Glutamatergic neuron (in vitro differentiated cells): ENCODE results near the gene PRPF31. TPM values are rescaled to one million over a fixed set of nuclear protein-coding genes. Genes with fewer than 3 reads are reported as not detected.

Source experiments
- DNase-seq: peaks from one replicate; pipeline ENCODE4 v3.0.0; 2022
- H3K27ac Mint-ChIP-seq: one replicate; pipeline ENCODE4 v1.8.0; 2020; ENCODE audit warnings: mild to moderate bottlenecking, mixed read lengths, inconsistent platforms; ENCODE audit not compliant: unreplicated experiment
- H3K27me3 Mint-ChIP-seq: one replicate; pipeline ENCODE4 v1.8.0; 2020; ENCODE audit warnings: mild to moderate bottlenecking, moderate library complexity, mixed read lengths, inconsistent platforms; ENCODE audit not compliant: unreplicated experiment
- H3K36me3 Mint-ChIP-seq: one replicate; pipeline ENCODE4 v1.8.0; 2020; ENCODE audit warnings: mild to moderate bottlenecking, mixed read lengths, inconsistent platforms; ENCODE audit not compliant: unreplicated experiment
- H3K4me1 Mint-ChIP-seq: one replicate; pipeline ENCODE4 v1.8.0; 2020; ENCODE audit warnings: mild to moderate bottlenecking, low read depth, mixed read lengths, inconsistent platforms; ENCODE audit not compliant: unreplicated experiment
- H3K4me3 Mint-ChIP-seq: one replicate; pipeline ENCODE4 v1.8.0; 2020; ENCODE audit warnings: mild to moderate bottlenecking, mixed read lengths, inconsistent platforms; ENCODE audit not compliant: unreplicated experiment
- H3K9me3 Mint-ChIP-seq: one replicate; pipeline ENCODE4 v1.8.0; 2020; ENCODE audit warnings: mild to moderate bottlenecking, moderate library complexity, mixed read lengths, inconsistent platforms; ENCODE audit not compliant: unreplicated experiment
- CTCF ChIP-seq: fragments of 200-600 bp; sonication (generic); IDR thresholded peaks from one replicate; pipeline ENCODE4 v1.5.0; 2021; ENCODE audit not compliant: partially characterized antibody, unreplicated experiment
- long read RNA-seq: library from polyadenylated mRNA; unstranded; transcript quantifications from one replicate; pipeline ENCODE4 v2.0.0, GENCODE V29; 2020; ENCODE audit not compliant: unreplicated experiment
- total RNA-seq: library from RNA; stranded (reverse); fragmentation: NEBNext Ultra II Directional; extraction: Animal tissue kit (Norgen Biotek cat#: 25700); gene quantifications from one replicate; pipeline ENCODE4 v1.2.1, GENCODE V29; 2021; ENCODE audit not compliant: unreplicated experiment

The PRPF31 gene
- 55.5 TPM for total RNA-seq
- long read RNA-seq, transcript PRPF31-201 (14 exons, 2,126 nt) = major isoform, 36 of 58 reads
- long read RNA-seq, partial matches to known transcripts = 10 of 58 reads
- long read RNA-seq, other reads (novel, unspliced or antisense) = 9 of 58 reads

GRCh38 chr19:54115109-54116063 lies at the start of gene PRPF31, which contains the start of gene TFPT:
TSS of gene PRPF31 (plus strand) at chr19:54115754. CDS start at chr19:54118279, 2,525 bp downstream.
TSS of gene TFPT (minus strand) at chr19:54115657. CDS start at chr19:54115269, 388 bp downstream.
- H3K4me1 Mint-ChIP-seq = peaks cover 10% of the 10 kb centered on the region
- H3K9me3 Mint-ChIP-seq = peaks cover 18% of the 10 kb centered on the region
- H3K27me3 Mint-ChIP-seq = peaks cover 16% of the 10 kb centered on the region
- H3K4me3 Mint-ChIP-seq = peak within 1 kb of the TSS; percentile 96
- peak; percentile 94 for DNase-seq
- H3K27ac Mint-ChIP-seq = peak within 1 kb of the TSS; percentile 76
- H3K36me3 Mint-ChIP-seq = peaks cover 8% of the 10 kb centered on the region
- TF ChIP-seq CTCF = no peak

GRCh38 chr19:54069470-54069869 lies 46.1 kb upstream of the PRPF31 start:
- Mint-ChIP-seq H3K27me3 (no peaks in the 10 kb centered on the region), H3K4me3 (no peak overlapping the region), H3K36me3 (peaks cover 5% of the 10 kb centered on the region), H3K9me3 (peaks cover 4% of the 10 kb centered on the region), H3K4me1 (no peaks in the 10 kb centered on the region), H3K27ac (no peak overlapping the region)
- no peak for TF ChIP-seq CTCF
- no peak for DNase-seq

GRCh38 chr19:54073829-54074228 lies 41.7 kb upstream of the PRPF31 start:
- no peak for TF ChIP-seq CTCF
- Mint-ChIP-seq H3K27ac (no peak overlapping the region), H3K36me3 (peaks cover 4% of the 10 kb centered on the region), H3K9me3 (no peaks in the 10 kb centered on the region), H3K4me1 (no peaks in the 10 kb centered on the region), H3K27me3 (no peaks in the 10 kb centered on the region), H3K4me3 (no peak overlapping the region)
- no peak for DNase-seq

GRCh38 chr19:54074851-54075250 lies 40.7 kb upstream of the PRPF31 start:
- H3K27ac Mint-ChIP-seq = no peak overlapping the region
- H3K4me1 Mint-ChIP-seq = no peaks in the 10 kb centered on the region
- no peak overlapping the region for H3K4me3 Mint-ChIP-seq
- no peaks in the 10 kb centered on the region for H3K9me3 Mint-ChIP-seq
- no peaks in the 10 kb centered on the region for H3K36me3 Mint-ChIP-seq
- no peak for DNase-seq
- TF ChIP-seq CTCF = no peak
- no peaks in the 10 kb centered on the region for H3K27me3 Mint-ChIP-seq

GRCh38 chr19:54077334-54077733 lies 38.2 kb upstream of the PRPF31 start:
- no peaks in the 10 kb centered on the region for H3K27me3 Mint-ChIP-seq
- DNase-seq = no peak
- H3K4me1 Mint-ChIP-seq = no peaks in the 10 kb centered on the region

More at GRCh38 chr19:54077334-54077733, 38.2 kb upstream of the PRPF31 start:
- Mint-ChIP-seq H3K4me3 (no peak overlapping the region), H3K27ac (no peak overlapping the region), H3K9me3 (no peaks in the 10 kb centered on the region), H3K36me3 (no peaks in the 10 kb centered on the region)
- TF ChIP-seq CTCF = no peak
